ENCODE results near the gene FTO.
"Not testable (repeated sequence)": the region's sequence is repeated elsewhere in the genome, so short reads cannot be mapped to it uniquely, and the experiment has no call there.

FTO gene

GRCh38 chr16:53703590-53704444 lies at the start of gene FTO, which contains the start of gene RPGRIP1L:
FTO (plus strand) TSS chr16:53704156.
RPGRIP1L (minus strand) TSS chr16:53703859; CDS start chr16:53700723, 3,136 bp downstream.
- peak; percentile 99 for DNase-seq (ENCODE audit: low read depth)

- no peak for DNase-seq (ENCODE audit: low read depth)
These were observed 49.0 kb upstream of the FTO start for GRCh38 chr16:53654946-53655345.

GRCh38 chr16:53662072-53662471 lies 41.9 kb upstream of the FTO start:
- no peak for DNase-seq (ENCODE audit: low read depth)

- peak; percentile 85 for DNase-seq (ENCODE audit: low read depth)
These were observed 39.1 kb upstream of the FTO start for GRCh38 chr16:53664724-53665345.

- DNase-seq (ENCODE audit: low read depth), result no peak
These were observed 37.1 kb upstream of the FTO start for GRCh38 chr16:53666786-53667415.

GRCh38 chr16:53668869-53669268 lies 35.1 kb upstream of the FTO start:
- DNase-seq (ENCODE audit: low read depth), result no peak

- DNase-seq (ENCODE audit: low read depth), result peak; percentile 74
These were observed 31.5 kb upstream of the FTO start for GRCh38 chr16:53672461-53672860.

GRCh38 chr16:53673189-53673588 lies 30.8 kb upstream of the FTO start:
- DNase-seq (ENCODE audit: low read depth), result no peak

- no peak for DNase-seq (ENCODE audit: low read depth)
These were observed 25.8 kb upstream of the FTO start for GRCh38 chr16:53678155-53678554.

- DNase-seq (ENCODE audit: low read depth), result no peak
These were observed 25.1 kb upstream of the FTO start for GRCh38 chr16:53678756-53679343.

GRCh38 chr16:53680756-53681155 lies 23.2 kb upstream of the FTO start:
- peak; percentile 47 for DNase-seq (ENCODE audit: low read depth)

GRCh38 chr16:53681354-53681753 lies 22.6 kb upstream of the FTO start:
- no peak for DNase-seq (ENCODE audit: low read depth)

GRCh38 chr16:53685334-53685733 lies 18.6 kb upstream of the FTO start:
- DNase-seq (ENCODE audit: low read depth), result not testable (repeated sequence)

GRCh38 chr16:53686710-53687109 lies 17.2 kb upstream of the FTO start:
- no peak for DNase-seq (ENCODE audit: low read depth)

- no peak for DNase-seq (ENCODE audit: low read depth)
These were observed 14.3 kb upstream of the FTO start for GRCh38 chr16:53689636-53690035.

- DNase-seq (ENCODE audit: low read depth), result no peak
These were observed 13.2 kb upstream of the FTO start for GRCh38 chr16:53690771-53691170.

GRCh38 chr16:53692146-53692545 lies 11.8 kb upstream of the FTO start:
- no peak for DNase-seq (ENCODE audit: low read depth)

GRCh38 chr16:53693320-53693719 lies 10.6 kb upstream of the FTO start:
- DNase-seq (ENCODE audit: low read depth), result no peak

GRCh38 chr16:53695070-53695469 lies 8.9 kb upstream of the FTO start:
- peak; percentile 84 for DNase-seq (ENCODE audit: low read depth)

- DNase-seq (ENCODE audit: low read depth), result not testable (repeated sequence)
These were observed 5.7 kb upstream of the FTO start for GRCh38 chr16:53698271-53698670.

- no peak for DNase-seq (ENCODE audit: low read depth)
These were observed 473 bp downstream of the FTO start for GRCh38 chr16:53704445-53704813.

- no peak for DNase-seq (ENCODE audit: low read depth)
These were observed 3.7 kb downstream of the FTO start for GRCh38 chr16:53707671-53708070.

GRCh38 chr16:53708490-53708889 lies 4.5 kb downstream of the FTO start:
- no peak for DNase-seq (ENCODE audit: low read depth)

All from iris pigment epithelial cell (primary cell).